HFFc6 (cell line): ENCODE measurements around the gene SLC52A1. TPM values are rescaled to one million over a fixed set of nuclear protein-coding genes. Genes with fewer than 3 reads are reported as not detected.

Source experiments
- DNase-seq: peaks from one replicate; pipeline ENCODE4 v3.0.0-alpha.2; 2018
- H3K27ac Mint-ChIP-seq: 2 replicates; pipeline ENCODE4 v1.8.0; 2020; ENCODE audit warnings: mild to moderate bottlenecking, mixed read lengths
- H3K27me3 Mint-ChIP-seq: 2 replicates; pipeline ENCODE4 v1.8.0; 2021; ENCODE audit warnings: mild to moderate bottlenecking, moderate library complexity, mixed read lengths; ENCODE audit not compliant: insufficient read depth
- H3K36me3 Mint-ChIP-seq: 2 replicates; pipeline ENCODE4 v1.8.0; 2021; ENCODE audit warnings: low read depth, mixed read lengths
- H3K4me1 Mint-ChIP-seq: 2 replicates; pipeline ENCODE4 v1.8.0; 2020; ENCODE audit warnings: low read depth, mixed read lengths
- H3K4me3 Mint-ChIP-seq: 2 replicates; pipeline ENCODE4 v1.8.0; 2020; ENCODE audit warnings: mild to moderate bottlenecking, moderate library complexity, mixed read lengths
- H3K9me3 Mint-ChIP-seq: 2 replicates; pipeline ENCODE4 v1.8.0; 2020; ENCODE audit warnings: mild to moderate bottlenecking, mixed read lengths
- total RNA-seq, 6 experiments: library from RNA; stranded (reverse); fragmentation: NEBNext Ultra II Directional; extraction: Animal tissue kit (Norgen Biotek cat#: 25700); gene quantifications; 2 replicates in 1 of 6; 3 replicates in 5 of 6; pipeline ENCODE4 v1.2.3, GENCODE V29; 2021
- TF ChIP-seq, protein P1 (sequence below): fragments of 200-600 bp; sonication (generic); IDR thresholded peaks from 2 replicates; pipeline ENCODE4 v1.5.0; 2021; ENCODE audit warnings: antibody characterized with exemption, mild to moderate bottlenecking

The SLC52A1 gene
- total RNA-seq, 6 experiments from 2014 or later: 0.12 TPM; not detected in 5

DNA sequence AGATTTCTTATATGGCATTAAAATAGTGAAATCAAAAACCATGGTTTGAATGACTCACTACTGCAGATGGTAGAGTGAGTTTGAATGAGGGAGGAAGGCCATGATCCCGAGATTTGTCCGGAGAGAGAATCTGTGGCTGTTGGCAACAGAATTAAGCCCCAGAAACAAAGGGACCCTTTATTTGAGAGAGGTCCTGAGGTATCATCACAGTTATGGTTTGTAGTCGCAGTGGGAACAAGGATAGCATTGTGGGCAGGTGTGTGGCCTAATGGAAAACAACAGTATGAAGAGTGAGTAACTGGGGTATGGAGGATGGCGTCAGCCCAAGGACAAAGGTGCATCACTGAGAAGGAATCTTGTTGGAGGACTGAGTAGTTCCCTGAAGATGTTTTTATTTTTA lies 34.5 kb upstream of the SLC52A1 start:
- DNase-seq: no peak
- Mint-ChIP-seq H3K27ac (no peak overlapping the region), H3K27me3 (peaks cover 6% of the 10 kb centered on the region), H3K4me3 (no peak overlapping the region), H3K9me3 (no peaks in the 10 kb centered on the region), H3K4me1 (peaks cover 7% of the 10 kb centered on the region; the same call in 1 of the 2 replicates), H3K36me3 (no peaks in the 10 kb centered on the region)
- TF ChIP-seq, protein P1, sequence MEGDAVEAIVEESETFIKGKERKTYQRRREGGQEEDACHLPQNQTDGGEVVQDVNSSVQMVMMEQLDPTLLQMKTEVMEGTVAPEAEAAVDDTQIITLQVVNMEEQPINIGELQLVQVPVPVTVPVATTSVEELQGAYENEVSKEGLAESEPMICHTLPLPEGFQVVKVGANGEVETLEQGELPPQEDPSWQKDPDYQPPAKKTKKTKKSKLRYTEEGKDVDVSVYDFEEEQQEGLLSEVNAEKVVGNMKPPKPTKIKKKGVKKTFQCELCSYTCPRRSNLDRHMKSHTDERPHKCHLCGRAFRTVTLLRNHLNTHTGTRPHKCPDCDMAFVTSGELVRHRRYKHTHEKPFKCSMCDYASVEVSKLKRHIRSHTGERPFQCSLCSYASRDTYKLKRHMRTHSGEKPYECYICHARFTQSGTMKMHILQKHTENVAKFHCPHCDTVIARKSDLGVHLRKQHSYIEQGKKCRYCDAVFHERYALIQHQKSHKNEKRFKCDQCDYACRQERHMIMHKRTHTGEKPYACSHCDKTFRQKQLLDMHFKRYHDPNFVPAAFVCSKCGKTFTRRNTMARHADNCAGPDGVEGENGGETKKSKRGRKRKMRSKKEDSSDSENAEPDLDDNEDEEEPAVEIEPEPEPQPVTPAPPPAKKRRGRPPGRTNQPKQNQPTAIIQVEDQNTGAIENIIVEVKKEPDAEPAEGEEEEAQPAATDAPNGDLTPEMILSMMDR: no peak

DNA sequence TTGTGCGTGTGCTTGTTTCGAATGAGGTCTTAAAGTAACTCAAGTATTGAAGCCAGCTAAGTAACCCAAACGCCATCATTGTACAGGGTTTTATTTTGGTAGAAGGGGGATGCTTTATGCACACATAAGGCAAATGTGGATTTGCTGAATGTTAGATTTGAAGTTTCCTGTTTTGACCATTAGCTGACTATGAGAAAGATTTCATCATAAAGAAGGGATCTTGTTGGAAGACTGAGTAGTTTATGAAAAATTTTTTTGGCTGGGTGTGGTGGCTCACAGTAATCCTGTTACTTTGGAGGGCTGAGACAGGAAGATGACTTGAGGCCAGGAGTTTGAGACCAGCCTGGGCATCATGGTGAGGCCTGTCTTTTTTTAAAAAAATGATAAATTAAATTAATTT lies 33.0 kb upstream of the SLC52A1 start:
- no peaks in the 10 kb centered on the region for H3K9me3 Mint-ChIP-seq
- H3K36me3 Mint-ChIP-seq: no peaks in the 10 kb centered on the region
- DNase-seq: no peak
- H3K4me3 Mint-ChIP-seq: no peak overlapping the region
- peaks cover 6% of the 10 kb centered on the region for H3K27me3 Mint-ChIP-seq
- H3K4me1 Mint-ChIP-seq: peaks cover 7% of the 10 kb centered on the region; the same call in 1 of the 2 replicates
- TF ChIP-seq, protein P1: no peak
- no peak overlapping the region for H3K27ac Mint-ChIP-seq

DNA sequence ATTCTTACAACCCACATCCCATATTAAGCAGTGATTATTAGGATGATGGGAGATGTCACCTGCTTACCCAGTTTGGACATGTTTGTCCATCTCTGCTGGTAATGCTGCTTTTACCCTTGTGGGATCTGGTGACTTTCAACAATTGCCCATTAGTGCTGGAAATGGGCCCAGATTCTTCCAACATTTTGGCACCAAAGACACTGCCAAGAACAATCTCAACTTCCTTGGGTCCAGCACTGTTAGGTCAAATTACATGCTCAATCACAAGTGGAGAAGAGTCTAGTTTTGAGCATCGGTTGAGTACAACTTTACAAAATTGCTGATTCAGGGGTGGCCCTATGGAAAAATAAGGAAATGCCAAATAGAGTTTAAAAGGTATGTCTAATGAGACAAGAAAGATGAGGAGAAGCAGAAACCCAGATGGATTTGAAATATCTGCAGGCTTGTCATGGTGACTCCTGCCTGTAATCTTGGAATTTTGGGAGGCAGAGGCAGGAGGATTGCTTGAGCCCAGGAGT lies 30.1 kb upstream of the SLC52A1 start:
- TF ChIP-seq, protein P1: no peak
- no peak overlapping the region for H3K27ac Mint-ChIP-seq
- peaks cover 4% of the 10 kb centered on the region for H3K27me3 Mint-ChIP-seq
- no peaks in the 10 kb centered on the region for H3K36me3 Mint-ChIP-seq
- no peak for DNase-seq
- H3K4me1 Mint-ChIP-seq: peaks cover 7% of the 10 kb centered on the region; the same call in 1 of the 2 replicates
- H3K4me3 Mint-ChIP-seq: no peak overlapping the region
- no peaks in the 10 kb centered on the region for H3K9me3 Mint-ChIP-seq

DNA sequence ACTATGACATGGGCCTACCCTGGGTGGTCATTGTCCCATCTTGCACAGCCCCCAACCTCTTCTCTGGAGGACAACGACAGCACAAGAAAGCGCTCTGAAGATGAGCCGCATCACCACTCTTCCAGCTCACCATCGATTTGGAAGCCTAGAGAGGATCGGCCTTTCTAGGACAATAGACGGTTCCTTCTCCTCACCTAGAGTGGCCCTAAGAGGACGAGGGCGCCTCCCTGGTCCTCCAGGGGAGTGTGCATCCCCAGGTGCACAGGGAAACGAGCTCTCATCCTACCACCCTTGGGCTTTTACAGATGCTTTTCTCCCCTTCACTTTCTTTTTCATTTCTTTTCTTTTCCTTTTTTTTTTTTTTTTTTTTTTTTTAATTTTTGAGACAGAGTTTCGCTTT lies 20.3 kb upstream of the SLC52A1 start:
- no peak overlapping the region for H3K27ac Mint-ChIP-seq
- no peak overlapping the region for H3K4me3 Mint-ChIP-seq
- TF ChIP-seq, protein P1: no peak
- peaks cover 1% of the 10 kb centered on the region for H3K27me3 Mint-ChIP-seq
- no peaks in the 10 kb centered on the region for H3K9me3 Mint-ChIP-seq
- H3K36me3 Mint-ChIP-seq: no peaks in the 10 kb centered on the region
- no peaks in the 10 kb centered on the region for H3K4me1 Mint-ChIP-seq
- DNase-seq: no peak

DNA sequence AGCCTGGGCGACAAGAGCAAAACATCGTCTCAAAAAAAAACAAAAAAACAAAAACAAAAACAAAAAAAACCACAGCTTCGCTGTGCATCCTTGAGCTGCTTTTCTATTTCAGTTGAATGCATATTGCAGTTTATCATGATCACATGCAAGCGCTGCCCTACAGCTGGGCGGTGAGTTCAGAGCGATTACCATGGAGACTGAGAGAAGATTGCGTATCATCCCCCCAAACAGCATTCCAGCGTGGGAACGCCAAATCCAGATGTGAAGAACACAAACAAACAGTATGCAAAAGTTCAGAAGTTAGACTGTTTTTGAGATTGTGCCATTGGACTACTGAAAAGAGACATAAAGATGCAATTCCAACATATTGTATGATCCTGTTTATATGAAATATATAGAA lies 15.1 kb upstream of the SLC52A1 start:
- Mint-ChIP-seq H3K27me3 (peaks cover 9% of the 10 kb centered on the region), H3K4me1 (peaks cover 7% of the 10 kb centered on the region), H3K9me3 (no peaks in the 10 kb centered on the region), H3K36me3 (no peaks in the 10 kb centered on the region), H3K4me3 (no peak overlapping the region), H3K27ac (no peak overlapping the region)
- TF ChIP-seq, protein P1: no peak
- DNase-seq: no peak
